ENCODE measurements around the gene CD151. TPM values are rescaled to one million over a fixed set of nuclear protein-coding genes. Genes with fewer than 3 reads are reported as not detected.

The CD151 gene
- total RNA-seq, 1 donor from 2014 or later: 154 TPM

DNA sequence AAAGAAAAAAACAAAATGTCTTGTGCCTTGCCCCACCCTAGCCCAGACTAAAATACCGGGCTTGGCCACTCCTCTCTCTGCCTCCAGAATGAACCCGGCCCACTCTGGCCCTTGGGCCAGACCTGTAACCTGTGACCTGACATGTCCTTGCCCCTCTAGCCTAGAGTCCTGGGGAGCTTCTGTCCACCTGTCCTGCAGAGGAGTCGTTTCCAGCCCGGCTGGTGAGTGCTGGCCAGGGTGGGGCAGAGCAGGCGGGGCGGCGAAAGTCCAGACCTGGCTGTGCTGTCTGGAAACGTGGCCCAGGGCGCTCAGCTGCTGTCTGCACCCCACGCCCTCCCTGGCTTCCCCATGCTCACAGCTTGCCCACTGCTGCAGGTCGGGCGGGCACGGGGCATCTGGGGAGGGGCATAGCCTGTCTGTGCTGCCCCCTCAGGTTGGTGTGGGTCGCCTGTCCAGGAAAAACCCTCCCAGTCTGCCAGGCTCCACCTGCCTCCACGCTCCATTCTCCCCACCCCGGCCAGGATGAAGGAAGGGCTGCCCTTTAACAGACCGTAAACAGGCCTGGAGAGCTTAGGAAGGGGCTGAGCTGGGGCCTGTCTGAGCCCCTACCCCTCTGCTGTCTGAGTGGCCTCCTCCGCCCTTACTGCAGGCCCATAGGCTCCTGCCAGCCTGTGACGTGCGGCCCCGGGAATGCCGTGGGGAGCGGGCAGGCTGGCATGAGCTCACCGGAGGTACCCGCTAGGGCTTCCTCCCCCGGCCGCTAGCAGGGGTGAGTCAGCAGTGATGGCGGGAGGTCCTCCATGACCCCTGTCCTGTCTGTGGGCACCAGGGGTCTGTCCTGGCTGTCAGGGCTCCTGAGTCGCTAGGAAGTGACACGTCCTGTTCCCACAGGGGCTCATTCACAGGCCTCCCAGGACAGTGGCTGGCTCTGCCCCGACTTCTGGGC, 1.9 kb downstream of the CD151 start:
- Mint-ChIP-seq H3K4me1 (ENCODE audit: low read depth) (peaks cover 6% of the 10 kb centered on the region), H3K36me3 (ENCODE audit: insufficient read depth) (no peaks in the 10 kb centered on the region), H3K4me3 (ENCODE audit: low read depth) (peak overlapping the region; percentile 68), H3K27ac (peak overlapping the region; percentile 59), H3K9me3 (ENCODE audit: low read depth) (no peaks in the 10 kb centered on the region), H3K27me3 (peaks cover 14% of the 10 kb centered on the region)
- no peak for DNase-seq (ENCODE audit: low spot score, unreplicated experiment)
- TF ChIP-seq, protein P1, sequence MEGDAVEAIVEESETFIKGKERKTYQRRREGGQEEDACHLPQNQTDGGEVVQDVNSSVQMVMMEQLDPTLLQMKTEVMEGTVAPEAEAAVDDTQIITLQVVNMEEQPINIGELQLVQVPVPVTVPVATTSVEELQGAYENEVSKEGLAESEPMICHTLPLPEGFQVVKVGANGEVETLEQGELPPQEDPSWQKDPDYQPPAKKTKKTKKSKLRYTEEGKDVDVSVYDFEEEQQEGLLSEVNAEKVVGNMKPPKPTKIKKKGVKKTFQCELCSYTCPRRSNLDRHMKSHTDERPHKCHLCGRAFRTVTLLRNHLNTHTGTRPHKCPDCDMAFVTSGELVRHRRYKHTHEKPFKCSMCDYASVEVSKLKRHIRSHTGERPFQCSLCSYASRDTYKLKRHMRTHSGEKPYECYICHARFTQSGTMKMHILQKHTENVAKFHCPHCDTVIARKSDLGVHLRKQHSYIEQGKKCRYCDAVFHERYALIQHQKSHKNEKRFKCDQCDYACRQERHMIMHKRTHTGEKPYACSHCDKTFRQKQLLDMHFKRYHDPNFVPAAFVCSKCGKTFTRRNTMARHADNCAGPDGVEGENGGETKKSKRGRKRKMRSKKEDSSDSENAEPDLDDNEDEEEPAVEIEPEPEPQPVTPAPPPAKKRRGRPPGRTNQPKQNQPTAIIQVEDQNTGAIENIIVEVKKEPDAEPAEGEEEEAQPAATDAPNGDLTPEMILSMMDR (IDR thresholded peaks at IDR 0.05; ENCODE audit: unreplicated experiment): no peak

DNA sequence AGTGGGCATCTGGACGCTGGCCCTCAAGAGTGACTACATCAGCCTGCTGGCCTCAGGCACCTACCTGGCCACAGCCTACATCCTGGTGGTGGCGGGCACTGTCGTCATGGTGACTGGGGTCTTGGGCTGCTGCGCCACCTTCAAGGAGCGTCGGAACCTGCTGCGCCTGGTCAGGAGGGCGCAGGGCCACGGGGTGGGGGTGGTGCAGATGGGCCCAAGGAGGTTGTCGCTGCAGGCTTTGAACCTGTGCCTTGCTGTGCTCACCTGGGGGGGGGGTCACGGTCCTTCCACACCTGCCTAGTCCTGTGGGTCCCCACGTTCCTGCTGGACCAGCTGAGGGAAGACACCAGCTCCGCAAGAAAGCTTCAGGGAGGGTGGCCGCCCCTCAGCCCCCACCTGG, 3.5 kb downstream of the CD151 start:
- no peak for DNase-seq (ENCODE audit: low spot score, unreplicated experiment)
- H3K9me3 Mint-ChIP-seq (ENCODE audit: low read depth): no peaks in the 10 kb centered on the region
- H3K27ac Mint-ChIP-seq: no peak overlapping the region
- H3K4me1 Mint-ChIP-seq (ENCODE audit: low read depth): peaks cover 10% of the 10 kb centered on the region
- H3K36me3 Mint-ChIP-seq (ENCODE audit: insufficient read depth): no peaks in the 10 kb centered on the region
- H3K4me3 Mint-ChIP-seq (ENCODE audit: low read depth): no peak overlapping the region
- TF ChIP-seq, protein P1 (IDR thresholded peaks at IDR 0.05; ENCODE audit: unreplicated experiment): no peak
- peaks cover 10% of the 10 kb centered on the region for H3K27me3 Mint-ChIP-seq

DNA sequence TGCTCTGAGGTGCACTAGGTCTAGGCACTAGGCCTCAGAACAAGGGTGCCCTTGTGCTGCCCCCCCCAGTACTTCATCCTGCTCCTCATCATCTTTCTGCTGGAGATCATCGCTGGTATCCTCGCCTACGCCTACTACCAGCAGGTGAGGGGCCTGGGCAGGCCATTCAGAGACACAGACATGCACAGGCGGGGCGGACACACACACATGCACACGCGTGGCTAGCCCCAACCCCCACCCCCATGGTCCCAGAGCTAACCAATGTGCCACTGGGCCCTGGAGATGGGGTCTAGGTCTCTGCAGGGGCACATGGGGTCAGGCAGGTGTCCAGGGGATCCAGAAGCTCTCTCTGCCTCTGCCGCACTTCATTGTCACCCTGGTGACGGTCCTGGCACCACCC, 3.9 kb downstream of the CD151 start:
- Mint-ChIP-seq H3K27me3 (peaks cover 6% of the 10 kb centered on the region), H3K4me1 (ENCODE audit: low read depth) (peaks cover 11% of the 10 kb centered on the region), H3K9me3 (ENCODE audit: low read depth) (no peaks in the 10 kb centered on the region), H3K27ac (no peak overlapping the region), H3K4me3 (ENCODE audit: low read depth) (no peak overlapping the region), H3K36me3 (ENCODE audit: insufficient read depth) (no peaks in the 10 kb centered on the region)
- TF ChIP-seq, protein P1 (IDR thresholded peaks at IDR 0.05; ENCODE audit: unreplicated experiment): no peak
- no peak for DNase-seq (ENCODE audit: low spot score, unreplicated experiment)

DNA sequence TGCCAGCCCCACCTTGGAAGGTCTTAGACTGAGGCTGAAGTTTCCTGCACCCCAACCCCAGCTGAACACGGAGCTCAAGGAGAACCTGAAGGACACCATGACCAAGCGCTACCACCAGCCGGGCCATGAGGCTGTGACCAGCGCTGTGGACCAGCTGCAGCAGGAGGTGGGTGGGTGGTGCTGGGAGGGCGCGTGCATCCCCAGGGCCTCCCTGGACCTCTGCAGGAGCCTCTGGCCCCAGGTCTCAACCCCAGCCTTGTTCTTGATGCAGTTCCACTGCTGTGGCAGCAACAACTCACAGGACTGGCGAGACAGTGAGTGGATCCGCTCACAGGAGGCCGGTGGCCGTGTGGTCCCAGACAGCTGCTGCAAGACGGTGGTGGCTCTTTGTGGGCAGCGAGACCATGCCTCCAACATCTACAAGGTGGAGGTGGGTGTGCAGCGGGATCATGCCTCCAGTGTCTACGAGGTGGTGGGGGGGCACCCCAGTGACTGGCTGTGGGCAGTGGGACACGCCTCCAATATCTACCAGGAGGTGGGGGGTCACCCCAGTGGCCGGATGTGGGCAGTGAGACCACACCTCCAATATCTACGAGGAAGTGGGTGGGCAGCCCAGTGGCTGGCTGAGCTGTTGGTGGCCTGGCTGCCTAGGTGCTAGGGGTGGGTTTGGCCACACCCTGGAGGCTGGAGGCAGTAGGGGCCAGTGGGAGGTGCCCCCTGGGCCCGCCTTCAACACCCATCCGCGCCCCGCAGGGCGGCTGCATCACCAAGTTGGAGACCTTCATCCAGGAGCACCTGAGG, 4.6 kb downstream of the CD151 start:
- DNase-seq (ENCODE audit: low spot score, unreplicated experiment): no peak
- no peak overlapping the region for H3K4me3 Mint-ChIP-seq (ENCODE audit: low read depth)
- peaks cover 9% of the 10 kb centered on the region for H3K4me1 Mint-ChIP-seq (ENCODE audit: low read depth)
- H3K9me3 Mint-ChIP-seq (ENCODE audit: low read depth): no peaks in the 10 kb centered on the region
- H3K27me3 Mint-ChIP-seq: peaks cover under 1% of the 10 kb centered on the region
- H3K36me3 Mint-ChIP-seq (ENCODE audit: insufficient read depth): no peaks in the 10 kb centered on the region
- no peak overlapping the region for H3K27ac Mint-ChIP-seq
- TF ChIP-seq, protein P1 (IDR thresholded peaks at IDR 0.05; ENCODE audit: unreplicated experiment): no peak

DNA sequence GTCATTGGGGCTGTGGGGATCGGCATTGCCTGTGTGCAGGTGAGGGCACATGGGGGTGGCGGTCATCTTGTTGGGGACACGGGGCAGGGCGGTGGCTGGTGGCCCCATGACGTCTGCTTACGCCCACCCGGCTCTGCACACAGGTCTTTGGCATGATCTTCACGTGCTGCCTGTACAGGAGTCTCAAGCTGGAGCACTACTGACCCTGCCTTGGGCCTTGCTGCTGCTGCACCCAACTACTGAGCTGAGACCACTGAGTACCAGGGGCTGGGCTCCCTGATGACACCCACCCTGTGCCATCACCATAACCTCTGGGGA, 5.2 kb downstream of the CD151 start:
- Mint-ChIP-seq H3K4me1 (ENCODE audit: low read depth) (peaks cover 9% of the 10 kb centered on the region), H3K36me3 (ENCODE audit: insufficient read depth) (no peaks in the 10 kb centered on the region), H3K4me3 (ENCODE audit: low read depth) (no peak overlapping the region), H3K27me3 (no peaks in the 10 kb centered on the region), H3K27ac (no peak overlapping the region), H3K9me3 (ENCODE audit: low read depth) (no peaks in the 10 kb centered on the region)
- TF ChIP-seq, protein P1 (IDR thresholded peaks at IDR 0.05; ENCODE audit: unreplicated experiment): no peak
- DNase-seq (ENCODE audit: low spot score, unreplicated experiment): no peak

All from progenitor cell of endocrine pancreas (in vitro differentiated cells).